Heart right ventricle (tissue), 16 donors: ENCODE measurements around the gene MFSD8. TPM values are rescaled to one million over a fixed set of nuclear protein-coding genes. Genes with fewer than 3 reads are reported as not detected.
A peak's percentile ranks its signal among the peaks of the same experiment; 100 is the strongest.

Experiments
- ATAC-seq, 8 donors: fragments of 200-7000 bp; cut with Tn5 transposase; one replicate each; pipeline ENCODE4 v1.9.1; 2020; ENCODE audit warnings: mild to moderate bottlenecking in 8 of 8, moderate library complexity in 8 of 8, moderate number of reproducible peaks in 1 of 8
- DNase-seq, 2 donors: peaks; one replicate each; pipeline ENCODE4 v3.0.0-alpha.2; 2020
- H3K27ac ChIP-seq, 10 donors: fragments of 200-600 bp; sonication (generic) in 2 of 10; one replicate each; pipeline versions ENCODE4 v1.5.0 to v1.8.0; 2020 to 2022; ENCODE audit warnings: mild to moderate bottlenecking in 3 of 10
- H3K27me3 ChIP-seq, 7 donors: fragments of 200-600 bp; one replicate each; pipeline ENCODE4 v1.8.0; 2021 to 2022; ENCODE audit warnings: mild to moderate bottlenecking in 2 of 7
- H3K36me3 ChIP-seq, 9 donors: fragments of 200-600 bp; sonication (generic) in 1 of 9; one replicate each; pipeline versions ENCODE4 v1.5.0 to v1.8.0; 2020 to 2022; ENCODE audit warnings: mild to moderate bottlenecking in 2 of 9
- H3K4me1 ChIP-seq, 9 donors: fragments of 200-600 bp; sonication (generic) in 1 of 9; one replicate each; pipeline versions ENCODE4 v1.5.0 to v1.8.0; 2020 to 2022; ENCODE audit warnings: mild to moderate bottlenecking in 4 of 9
- H3K4me3 ChIP-seq, 10 donors: fragments of 200-600 bp; sonication (generic) in 2 of 10; one replicate each; pipeline versions ENCODE4 v1.5.0 to v1.8.0; 2020 to 2022; ENCODE audit warnings: mild to moderate bottlenecking in 7 of 10, moderate library complexity in 2 of 10
- H3K9me3 ChIP-seq, 11 donors: fragments of 200-600 bp in 10 of 11; sonication (generic) in 2 of 11; one replicate each; pipeline versions ENCODE4 v1.5.0 to v1.8.0; 2013 to 2022; ENCODE audit warnings: mild to moderate bottlenecking in 2 of 11, control low read depth in 1 of 11, moderate library complexity in 1 of 11
- WGBS, 2 donors: extraction: QIAGEN DNeasy Blood & Tissue Kit; methylation state at CpG; one replicate each; pipeline ENCODE4 v1.1.7; 2013; ENCODE audit warnings: inconsistent platforms in 1 of 2; 5-methylcytosine and 5-hydroxymethylcytosine counted together
- intact Hi-C, 10 donors: fragments of 100-400 bp; cut with DNase I; formaldehyde crosslinking; loops; one replicate each; pipeline versions ENCODE4 v1.11.1 to v1.14.2; 2022
- polyA plus RNA-seq, 2 donors: library from polyadenylated mRNA; stranded (reverse); fragments of 200-250 nt; gene quantifications; one replicate each; pipeline ENCODE4 v1.2.3, GENCODE V29; 2013
- total RNA-seq, 10 donors: library from RNA; stranded (reverse); fragmentation: NEBNext Ultra II Directional in 3 of 10; extraction: Animal tissue kit (Norgen Biotek cat#: 25700) in 3 of 10; gene quantifications; one replicate each; pipeline versions ENCODE4 v1.2.1 to v1.2.4, GENCODE V29; 2021 to 2023
- TF ChIP-seq, protein P1 (sequence below), 9 donors: fragments of 200-600 bp; sonication (generic) in 2 of 9; IDR thresholded peaks; one replicate each; pipeline versions ENCODE4 v1.5.0 to v1.8.0; 2021 to 2022; ENCODE audit warnings: antibody characterized with exemption in 9 of 9, mild to moderate bottlenecking in 5 of 9, moderate library complexity in 1 of 9
- donor health status: Arrhythmogenic right ventricular cardiomyopathy.
- donor health status: ischemic (EF 13 %, LVEDD 7.1; RV severe dilation, severe dysfunction).
- donor health status: healthy with polysubstance abuse.
- donor health status: DM: no; HTN: yes; CAD: no.
- donor health status: DM: no; HTN: no; CAD: no.
- donor health status: ischemic (EF 25% LVEDD 6.9; RV normal size, moderate dysfunction).
- donor health status: ischemic (EF 25% LVEDD 5.7; RV mildly dilated, moderate dysfunction).
- donor health status: healthy.
- donor health status: DM: yes; HTN: yes; CAD: no.
- donor health status: Ischemic cardiomyopathy.
- donor health status: ischemic (EF 35%, LVEDD 5.7; RV mildly dilated, moderate dysfunction).
- donor health status: nonischemic (EF 11% LVEDD 7.7; RV severe dilation, severe dysfunction).
- donor health status: DM: yes; HTN: yes; CAD: no.
- donor health status: PGD.
- donor health status: ischemic (EF 29% LVEDD 5.4; RV normal size, mild dysfunction).
- donor health status: nonischemic (EF 23%, LVEDD 6.1; RV moderate dilation, normal function).

The MFSD8 gene
- total and polyA plus RNA-seq, 12 donors, result 3.7 to 15.0 (median 11.0) TPM

DNA sequence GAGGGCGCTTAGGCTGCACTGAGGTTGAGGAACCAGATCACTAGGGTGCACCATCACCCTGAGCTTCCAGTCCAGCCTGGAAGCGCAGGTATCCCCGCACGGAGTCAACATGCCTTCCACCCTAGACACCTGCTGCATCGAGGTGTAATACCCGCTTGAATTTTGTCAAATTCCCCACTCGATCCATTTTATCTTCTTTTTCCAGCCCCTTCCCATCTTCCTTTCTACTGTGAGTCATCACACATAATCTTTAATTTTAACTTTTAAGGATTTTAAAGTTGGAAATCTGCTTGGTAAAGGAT is 83.5 kb downstream of the MFSD8 start:
- Histone ChIP-seq H3K9me3 (no peaks in the 10 kb centered on the region), H3K27ac (peak overlapping the region in 1 of 10 donors; percentile 84), H3K4me3 (peak overlapping the region; percentile 56 to 93 (median 76)), H3K4me1 (peaks cover 0 to 20% (median 15%) of the 10 kb centered on the region in 9 donors), H3K27me3 (no peaks in the 10 kb centered on the region), H3K36me3 (peaks cover 0 to 9% (median 0%) of the 10 kb centered on the region in 9 donors)
- DNase-seq (no peak), ATAC-seq (peak in 2 of 8 donors; percentile 4 to 57)
- WGBS, 2 donors, result 1 to 2% methylated on average over 7 of the region's 7 CpGs
- intact Hi-C loops, result loop anchor here in 3 of 10 donors (5.0 to 10.0 kb wide), 4 partner anchors 81 to 181 kb away; partner anchors contain the start of genes ABHD18 (in 1 of the 3), HSPA4L (in 1 of the 3), LARP1B (in 1 of the 3) and MFSD8 (in 1 of the 3)
- TF ChIP-seq, protein P1, sequence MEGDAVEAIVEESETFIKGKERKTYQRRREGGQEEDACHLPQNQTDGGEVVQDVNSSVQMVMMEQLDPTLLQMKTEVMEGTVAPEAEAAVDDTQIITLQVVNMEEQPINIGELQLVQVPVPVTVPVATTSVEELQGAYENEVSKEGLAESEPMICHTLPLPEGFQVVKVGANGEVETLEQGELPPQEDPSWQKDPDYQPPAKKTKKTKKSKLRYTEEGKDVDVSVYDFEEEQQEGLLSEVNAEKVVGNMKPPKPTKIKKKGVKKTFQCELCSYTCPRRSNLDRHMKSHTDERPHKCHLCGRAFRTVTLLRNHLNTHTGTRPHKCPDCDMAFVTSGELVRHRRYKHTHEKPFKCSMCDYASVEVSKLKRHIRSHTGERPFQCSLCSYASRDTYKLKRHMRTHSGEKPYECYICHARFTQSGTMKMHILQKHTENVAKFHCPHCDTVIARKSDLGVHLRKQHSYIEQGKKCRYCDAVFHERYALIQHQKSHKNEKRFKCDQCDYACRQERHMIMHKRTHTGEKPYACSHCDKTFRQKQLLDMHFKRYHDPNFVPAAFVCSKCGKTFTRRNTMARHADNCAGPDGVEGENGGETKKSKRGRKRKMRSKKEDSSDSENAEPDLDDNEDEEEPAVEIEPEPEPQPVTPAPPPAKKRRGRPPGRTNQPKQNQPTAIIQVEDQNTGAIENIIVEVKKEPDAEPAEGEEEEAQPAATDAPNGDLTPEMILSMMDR (IDR thresholded peaks at IDR 0.05), result no peak

DNA sequence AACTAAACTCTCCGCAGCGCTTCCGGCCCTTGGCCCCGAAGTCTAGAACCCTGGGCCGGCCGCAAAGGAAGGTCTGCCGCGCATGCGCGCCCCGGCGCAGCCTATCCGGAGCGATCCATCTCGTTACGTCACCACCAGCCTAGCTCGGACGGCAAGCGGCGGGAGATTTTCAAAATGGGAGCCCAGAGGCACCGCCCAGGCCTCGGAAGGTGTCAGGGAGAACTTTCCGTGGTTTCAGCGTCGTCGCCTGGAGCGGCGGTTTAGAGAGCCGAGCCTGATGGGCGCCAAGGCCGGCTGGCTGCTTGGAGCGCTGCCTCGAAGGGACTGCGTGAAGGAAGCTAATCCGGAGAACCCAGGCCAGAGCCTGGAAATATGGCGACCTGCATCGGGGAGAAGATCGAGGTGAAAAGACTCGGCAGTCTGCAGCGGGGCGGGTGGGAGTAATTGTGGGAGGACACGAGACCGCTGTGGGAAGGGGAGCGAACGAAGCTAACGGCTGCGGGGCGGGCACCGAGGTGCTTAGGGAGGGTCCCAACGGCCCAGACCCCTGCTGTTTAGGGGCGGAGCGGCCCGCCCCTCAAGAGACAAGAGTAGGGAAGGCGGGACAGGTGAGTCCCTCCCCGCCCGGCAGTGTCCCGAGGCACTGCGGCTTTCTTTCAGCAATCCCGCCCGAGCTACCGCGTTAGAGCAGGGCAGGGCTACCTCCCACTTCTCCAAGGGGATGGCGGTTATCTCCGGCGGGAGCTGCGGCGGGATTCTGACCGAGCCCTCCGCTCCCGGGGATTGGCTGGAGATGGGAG is 84.0 kb downstream of the MFSD8 start, which contains the start of gene PLK4:
Gene PLK4, plus strand, starts transcription at position 131 of the 800 bp plus-strand sequence. Its CDS starts 242 bp downstream, at position 373.
- no peaks in the 10 kb centered on the region for H3K27me3 ChIP-seq
- H3K4me3 ChIP-seq, result peak within 1 kb of the TSS; percentile 56 to 93 (median 76)
- ATAC-seq, result peak; percentile 99
- TF ChIP-seq, protein P1 (IDR thresholded peaks at IDR 0.05), result no peak
- 0 to 1% methylated on average over 65 to 70 of the region's 70 CpGs for WGBS, 2 donors
- peak within 1 kb of the TSS in 9 of 10 donors; percentile 50 to 89 (median 77) for H3K27ac ChIP-seq
- H3K4me1 ChIP-seq, result peaks cover 0 to 20% (median 15%) of the 10 kb centered on the region in 9 donors
- H3K9me3 ChIP-seq, result no peaks in the 10 kb centered on the region
- DNase-seq, result peak; percentile 94
- peaks cover 0 to 5% (median 0%) of the 10 kb centered on the region in 9 donors for H3K36me3 ChIP-seq
- intact Hi-C loops, result loop anchor here in 3 of 10 donors (5.0 to 10.0 kb wide), 4 partner anchors 81 to 181 kb away; partner anchors contain the start of genes ABHD18 (in 1 of the 3), HSPA4L (in 1 of the 3), LARP1B (in 1 of the 3) and MFSD8 (in 1 of the 3)

DNA sequence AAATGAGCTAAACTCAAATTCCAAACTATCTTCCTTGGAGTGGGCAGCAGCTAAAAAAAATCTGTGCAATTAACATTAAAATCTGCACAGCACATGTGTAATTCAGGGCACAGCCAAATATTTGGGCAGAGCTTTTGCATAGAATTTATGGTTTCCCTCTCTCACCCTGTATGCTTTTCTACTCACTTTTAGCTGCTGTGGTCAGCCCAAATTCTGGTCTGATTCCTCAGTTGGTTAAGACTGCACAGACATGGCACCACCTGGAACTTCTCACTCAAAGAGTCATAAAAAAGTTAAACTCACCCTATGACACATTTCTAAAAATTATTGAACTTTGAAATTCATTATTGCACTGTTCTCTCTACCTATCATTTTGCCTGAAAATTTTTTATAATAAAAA is 89.2 kb downstream of the MFSD8 start:
- intact Hi-C loops, result loop anchor here in 1 of 10 donors (10.0 kb wide), 1 partner anchor 91 kb away; the partner anchor contains the start of gene HSPA4L
- Histone ChIP-seq H3K27ac (no peak overlapping the region), H3K36me3 (peaks cover 0 to 3% (median 0%) of the 10 kb centered on the region in 9 donors), H3K4me3 (no peak overlapping the region), H3K27me3 (no peaks in the 10 kb centered on the region), H3K4me1 (peaks cover 0 to 21% (median 11%) of the 10 kb centered on the region in 9 donors), H3K9me3 (no peaks in the 10 kb centered on the region)
- DNase-seq, result no peak
- TF ChIP-seq, protein P1 (IDR thresholded peaks at IDR 0.05), result no peak
- ATAC-seq, result no peak

DNA sequence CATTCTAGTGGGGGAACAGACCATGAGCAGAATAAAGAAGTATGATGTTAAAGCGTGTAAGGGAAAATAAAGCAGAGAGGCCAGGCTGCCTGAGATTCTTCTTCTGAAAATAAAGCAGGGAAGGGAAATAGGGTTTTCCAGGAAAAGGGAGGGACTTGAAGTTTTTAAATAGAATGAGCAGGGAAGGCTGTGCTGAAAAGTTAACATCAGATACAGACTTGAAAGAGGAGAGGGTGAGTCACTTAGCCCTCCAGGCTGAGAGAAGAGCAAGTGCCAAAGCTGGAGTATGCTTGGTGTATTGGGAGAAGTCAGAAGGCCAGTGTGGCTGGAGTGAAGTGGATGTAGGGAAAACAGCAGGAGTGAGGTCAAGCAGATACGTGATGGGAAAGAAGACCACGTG is 94.3 kb downstream of the MFSD8 start:
- intact Hi-C loops, result loop anchor here in 1 of 10 donors (10.0 kb wide), 1 partner anchor 86 kb away; the partner anchor contains the start of gene HSPA4L
- Histone ChIP-seq H3K27me3 (no peaks in the 10 kb centered on the region), H3K27ac (peak overlapping the region in 7 of 10 donors; percentile 27 to 73 (median 61)), H3K9me3 (no peaks in the 10 kb centered on the region), H3K4me1 (peaks cover 0 to 24% (median 15%) of the 10 kb centered on the region in 9 donors), H3K4me3 (peak overlapping the region in 4 of 10 donors; percentile 4 to 18 (median 11)), H3K36me3 (peaks cover 0 to 3% (median 0%) of the 10 kb centered on the region in 9 donors)
- ATAC-seq, result peak in 7 of 8 donors; percentile 58 to 97 (median 91)
- DNase-seq, result peak in 1 of 2 donors; percentile 39
- 17 to 20% methylated on average over 3 of the region's 3 CpGs for WGBS, 2 donors
- TF ChIP-seq, protein P1 (IDR thresholded peaks at IDR 0.05), result no peak
